A549 (cell line): ENCODE measurements around the gene FAT1. TPM values are rescaled to one million over a fixed set of nuclear protein-coding genes. Genes with fewer than 3 reads are reported as not detected.

ENCODE experiments used
- ATAC-seq, 2 experiments: fragments of 200-7000 bp in 1 of 2; fragments of >200 bp in 1 of 2; cut with Nextera tagmentation in 1 of 2; cut with Tn5 transposase in 1 of 2; 3 replicates each; pipeline versions ENCODE4 v1.8.0 to v1.9.1; 2018 to 2020; ENCODE audit warnings: mild to moderate bottlenecking in 1 of 2, moderate library complexity in 1 of 2
- CTCF ChIA-PET: fragments of 300-600 bp; sonication (Branson Sonifier 250); formaldehyde crosslinking; extraction: SDS; loops from one replicate; lab custom pipeline; 2021; ENCODE audit warnings: antibody characterized with exemption, inconsistent platforms; lab: Yijun Ruan, JAX
- POLR2A ChIA-PET: fragments of 350-600 bp; formaldehyde crosslinking; extraction: SDS; loops from one replicate; lab custom pipeline; 2021; ENCODE audit warnings: antibody characterized with exemption, inconsistent platforms; lab: Yijun Ruan, JAX
- DNase-seq, 2 experiments: peaks; one replicate each; pipeline versions ENCODE4 v3.0.0 to v3.0.0-alpha.2; 2011 to 2016; ENCODE audit warnings: low read depth in 1 of 2, low spot score in 1 of 2
- FAIRE-seq: peaks from 2 replicates; lab custom pipeline; 2011; peaks lifted over from hg19 to GRCh38; lab: Jason Lieb, UNC
- H3K27ac ChIP-seq, 2 experiments: fragments of >200 bp; sonication (Bioruptor Twin); formaldehyde crosslinking; 3 replicates each; pipeline ENCODE4 v1.5.1; 2016 to 2017
- H3K4me1 ChIP-seq: fragments of >200 bp; sonication (Bioruptor Twin); formaldehyde crosslinking; 3 replicates; pipeline ENCODE4 v1.6.1; 2016
- H3K4me2 ChIP-seq: fragments of >200 bp; sonication (Bioruptor Twin); formaldehyde crosslinking; 3 replicates; pipeline ENCODE4 v1.6.1; 2016
- H3K4me3 ChIP-seq: fragments of >200 bp; sonication (Bioruptor Twin); formaldehyde crosslinking; 3 replicates; pipeline ENCODE4 v1.5.1; 2016
- H3K9me3 ChIP-seq: fragments of >200 bp; sonication (Bioruptor Twin); formaldehyde crosslinking; 3 replicates; pipeline ENCODE4 v1.6.1; 2016
- CBX2 ChIP-seq: fragments of 200-600 bp; sonication (generic); IDR thresholded peaks from 2 replicates; pipeline ENCODE4 v1.6.1; 2016; ENCODE audit warnings: low read depth, mild to moderate bottlenecking, borderline replicate concordance
- CEBPB ChIP-seq, 2 experiments: fragments of >200 bp in 1 of 2; sonication (Bioruptor Twin) in 1 of 2; formaldehyde crosslinking in 1 of 2; IDR thresholded peaks; 2 replicates each; pipeline ENCODE4 v1.6.1; 2012 to 2016
- CHD2 ChIP-seq: fragments of 150-350 bp; IDR thresholded peaks from 2 replicates; pipeline ENCODE4 v1.6.1; 2014; ENCODE audit warnings: low read length; ENCODE audit not compliant: partially characterized antibody
- EHMT2 ChIP-seq: fragments of 200-600 bp; sonication (generic); IDR thresholded peaks from 2 replicates; pipeline ENCODE4 v1.6.1; 2016; ENCODE audit warnings: antibody characterized with exemption, low read depth, mild to moderate bottlenecking, moderate library complexity
- FOSB ChIP-seq: fragments of 250-450 bp; sonication (Bioruptor Pico); IDR thresholded peaks from 2 replicates; pipeline ENCODE4 v1.5.0; 2020; ENCODE audit warnings: mild to moderate bottlenecking, moderate library complexity
- GATA3 ChIP-seq: IDR thresholded peaks from 2 replicates; pipeline ENCODE4 v1.6.1; 2012; ENCODE audit warnings: borderline replicate concordance
- HES2 ChIP-seq: fragments of >200 bp; sonication (Bioruptor Twin); formaldehyde crosslinking; IDR thresholded peaks from 2 replicates; pipeline ENCODE4 v1.6.1; 2016
- HOXB13 ChIP-seq: fragments of 250-450 bp; sonication (Bioruptor Pico); IDR thresholded peaks from 2 replicates; pipeline ENCODE4 v1.5.0; 2020; ENCODE audit warnings: low read depth, mild to moderate bottlenecking, moderate library complexity
- KDM1A ChIP-seq: fragments of 200-600 bp; sonication (generic); IDR thresholded peaks from 2 replicates; pipeline ENCODE4 v1.6.1; 2016; ENCODE audit warnings: low read depth, mild to moderate bottlenecking
- MAFK ChIP-seq: fragments of 450-650 bp; IDR thresholded peaks from 2 replicates; pipeline ENCODE4 v1.6.1; 2014; ENCODE audit not compliant: partially characterized antibody
- MAZ ChIP-seq: fragments of 150-350 bp; IDR thresholded peaks from 2 replicates; pipeline ENCODE4 v1.6.1; 2014; ENCODE audit warnings: antibody characterized with exemption, low read depth, low read length, borderline replicate concordance
- POLR2A ChIP-seq: IDR thresholded peaks from 2 replicates; pipeline ENCODE4 v1.6.1; 2012; ENCODE audit warnings: mild to moderate bottlenecking, low read length
- RNF2 ChIP-seq: fragments of 200-600 bp; sonication (generic); IDR thresholded peaks from 2 replicates; pipeline ENCODE4 v1.6.1; 2016; ENCODE audit warnings: low read depth, mild to moderate bottlenecking, antibody characterized with exemption, moderate library complexity, borderline replicate concordance
- SREBF2 ChIP-seq: fragments of 450-650 bp; IDR thresholded peaks from 2 replicates; pipeline ENCODE4 v1.6.1; 2014; ENCODE audit warnings: mild to moderate bottlenecking, moderate library complexity
- TP53 ChIP-seq: fragments of 250-450 bp; sonication (Bioruptor Pico); IDR thresholded peaks from 2 replicates; pipeline ENCODE4 v1.5.0; 2021; ENCODE audit warnings: mild to moderate bottlenecking, moderate library complexity
- WGBS: methylation state at CpG from one replicate; pipeline ENCODE4 v1.1.6; 2017; ENCODE audit errors: missing lambda C conversion rate; 5-methylcytosine and 5-hydroxymethylcytosine counted together
- polyA plus RNA-seq, 4 experiments: library from polyadenylated mRNA; depleted of rRNA in 3 of 4; stranded (reverse); fragments of >200 nt; fragmentation: RNase III in 1 of 4; extraction: RNeasy Plus Mini Kit Qiagen cat#74134 plus additional on column Dnase treatment in 1 of 4; gene quantifications; 2 replicates in 3 of 4; 3 replicates in 1 of 4; pipeline ENCODE4 v1.2.3, GENCODE V29; 2011 to 2017
- TF ChIP-seq, protein P1 (sequence below): fragments of 250-450 bp; sonication (Bioruptor Pico); IDR thresholded peaks from 2 replicates; pipeline ENCODE4 v1.5.0; 2021; ENCODE audit warnings: mild to moderate bottlenecking, moderate library complexity, borderline replicate concordance
- TF ChIP-seq, protein P2 (sequence below): IDR thresholded peaks from 2 replicates; pipeline ENCODE4 v1.6.1; 2012

Gene FAT1
- polyA plus RNA-seq, 2 of the 4 experiments (the other 2 are of a cell fraction) = 62.2 to 177 TPM

DNA sequence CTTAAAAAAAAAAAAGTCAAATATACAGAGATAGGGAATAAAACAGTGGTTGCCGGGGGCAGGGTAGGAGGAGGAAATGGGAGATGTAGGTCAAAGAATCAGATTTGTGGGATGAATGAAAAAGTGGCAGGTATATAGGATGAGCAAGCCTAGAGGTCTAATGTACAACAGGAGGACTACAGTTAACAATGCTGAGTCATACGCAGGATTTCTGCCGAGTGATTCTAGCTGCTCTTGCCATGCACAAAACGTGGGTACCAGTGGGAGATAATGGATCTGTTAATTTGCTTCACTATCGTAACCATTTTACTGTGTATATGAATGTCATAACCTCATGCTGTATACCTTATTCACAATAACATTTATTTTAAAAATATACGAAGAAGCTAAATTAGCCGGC lies 157.6 kb downstream of the FAT1 start:
- POLR2A ChIA-PET = no interaction called here
- 0 out of 6 replicates have a peak, but pooled peaks of 1 of the 2 experiments have one; percentile 22 for ATAC-seq
- no peaks in the 10 kb centered on the region for H3K9me3 ChIP-seq
- H3K4me1 ChIP-seq = no peaks in the 10 kb centered on the region
- TF ChIP-seq, protein P1, sequence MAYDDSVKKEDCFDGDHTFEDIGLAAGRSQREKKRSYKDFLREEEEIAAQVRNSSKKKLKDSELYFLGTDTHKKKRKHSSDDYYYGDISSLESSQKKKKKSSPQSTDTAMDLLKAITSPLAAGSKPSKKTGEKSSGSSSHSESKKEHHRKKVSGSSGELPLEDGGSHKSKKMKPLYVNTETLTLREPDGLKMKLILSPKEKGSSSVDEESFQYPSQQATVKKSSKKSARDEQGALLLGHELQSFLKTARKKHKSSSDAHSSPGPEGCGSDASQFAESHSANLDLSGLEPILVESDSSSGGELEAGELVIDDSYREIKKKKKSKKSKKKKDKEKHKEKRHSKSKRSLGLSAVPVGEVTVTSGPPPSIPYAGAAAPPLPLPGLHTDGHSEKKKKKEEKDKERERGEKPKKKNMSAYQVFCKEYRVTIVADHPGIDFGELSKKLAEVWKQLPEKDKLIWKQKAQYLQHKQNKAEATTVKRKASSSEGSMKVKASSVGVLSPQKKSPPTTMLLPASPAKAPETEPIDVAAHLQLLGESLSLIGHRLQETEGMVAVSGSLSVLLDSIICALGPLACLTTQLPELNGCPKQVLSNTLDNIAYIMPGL (CRISPR knock-in tag) = no peak
- peak; percentile 31 for TF ChIP-seq MAFK
- TF ChIP-seq EHMT2 = no peak
- no peak for TF ChIP-seq TP53
- no peak for TF ChIP-seq CEBPB (IDR thresholded peaks at IDR 0.05)
- no peak for TF ChIP-seq GATA3
- TF ChIP-seq, all 56 proteins: peak for 1
- Histone ChIP-seq H3K4me2 (no peak overlapping the region), H3K4me3 (no peak overlapping the region), H3K27ac (no peak overlapping the region; a peak in 1 of 6 replicates)
- CTCF ChIA-PET = interaction anchor here (0.5 kb wide), 1 partner anchor 134 kb away, joined by 3 read pairs; no protein-coding TSS in a partner anchor
- 80% methylated on average over 7 of the region's 7 CpGs for WGBS
- DNase-seq (no peak), FAIRE-seq (no peak)

DNA sequence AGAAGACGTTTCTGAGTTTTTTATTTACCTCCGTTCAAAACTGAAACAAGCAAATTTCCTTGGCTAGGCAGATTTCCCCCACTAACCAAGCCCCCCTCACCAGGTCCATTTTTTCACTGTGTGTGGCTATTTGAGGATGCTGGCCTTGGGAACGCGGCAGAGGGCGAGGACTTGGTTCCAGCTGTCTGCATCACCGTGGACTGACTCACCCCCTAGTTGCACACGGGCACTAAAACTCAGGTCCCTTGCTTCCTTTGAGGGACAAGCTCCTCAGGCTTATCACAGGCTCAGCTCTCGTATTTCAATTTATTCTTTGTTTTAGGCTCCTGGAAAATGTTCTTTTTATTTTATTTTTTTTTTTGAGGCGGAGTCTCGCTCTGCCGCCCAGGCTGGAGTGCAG lies 159.9 kb downstream of the FAT1 start:
- ATAC-seq (no peak), DNase-seq (no peak), FAIRE-seq (no peak)
- no peaks in the 10 kb centered on the region for H3K4me1 ChIP-seq
- ChIA-PET POLR2A (no interaction called here), CTCF (interaction anchor here (0.6 kb wide), 1 partner anchor 11 kb away, joined by 3 read pairs; no protein-coding TSS in a partner anchor)
- no peak overlapping the region for H3K4me2 ChIP-seq
- TF ChIP-seq POLR2A (no peak), CEBPB (IDR thresholded peaks at IDR 0.05) (no peak), RNF2 (no peak), KDM1A (no peak), HES2 (no peak), CBX2 (no peak), FOSB (no peak), HOXB13 (CRISPR knock-in tag) (no peak), MAZ (no peak)
- no peak overlapping the region for H3K27ac ChIP-seq
- H3K4me3 ChIP-seq = no peak overlapping the region
- 70% methylated on average over 11 of the region's 11 CpGs for WGBS
- no peaks in the 10 kb centered on the region for H3K9me3 ChIP-seq

- ChIA-PET POLR2A (no interaction called here), CTCF (interaction anchor here (1.3 kb wide), 1 partner anchor 88 kb away, joined by 4 read pairs; no protein-coding TSS in a partner anchor)
- H3K9me3 ChIP-seq = no peaks in the 10 kb centered on the region
- 83% methylated on average over 1 of the region's 1 CpG for WGBS
- DNase-seq = no peak
- TF ChIP-seq SREBF2 = no peak
- TF ChIP-seq, protein P2, sequence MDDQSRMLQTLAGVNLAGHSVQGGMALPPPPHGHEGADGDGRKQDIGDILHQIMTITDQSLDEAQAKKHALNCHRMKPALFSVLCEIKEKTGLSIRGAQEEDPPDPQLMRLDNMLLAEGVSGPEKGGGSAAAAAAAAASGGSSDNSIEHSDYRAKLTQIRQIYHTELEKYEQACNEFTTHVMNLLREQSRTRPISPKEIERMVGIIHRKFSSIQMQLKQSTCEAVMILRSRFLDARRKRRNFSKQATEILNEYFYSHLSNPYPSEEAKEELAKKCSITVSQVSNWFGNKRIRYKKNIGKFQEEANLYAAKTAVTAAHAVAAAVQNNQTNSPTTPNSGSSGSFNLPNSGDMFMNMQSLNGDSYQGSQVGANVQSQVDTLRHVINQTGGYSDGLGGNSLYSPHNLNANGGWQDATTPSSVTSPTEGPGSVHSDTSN = no peak
- TF ChIP-seq, protein P1 (CRISPR knock-in tag) = no peak
- TF ChIP-seq CHD2 = no peak
- no peak for TF ChIP-seq EHMT2
- no peaks in the 10 kb centered on the region for H3K4me1 ChIP-seq
- FAIRE-seq = no peak
- no peak overlapping the region for H3K27ac ChIP-seq
- no peak overlapping the region for H3K4me3 ChIP-seq
- H3K4me2 ChIP-seq = no peak overlapping the region
- no peak for ATAC-seq
Measured at GRCh38 chr4:186561748-186562147, 161.9 kb downstream of the FAT1 start.
